MM.1S (cell line): Measurements from ENCODE around the gene BCAR3.

Source experiments
- DNase-seq: peaks from one replicate; pipeline ENCODE4 v3.0.0-alpha.2; 2015
- H2AFZ ChIP-seq: fragments of 300-600 bp; sonication (generic); 2 replicates; pipeline ENCODE4 v1.6.0; 2016; ENCODE audit warnings: antibody characterized with exemption, low read length
- H3F3A ChIP-seq: fragments of 300-600 bp; sonication (generic); 2 replicates; pipeline ENCODE4 v1.6.1; 2016; ENCODE audit warnings: mild to moderate bottlenecking, antibody characterized with exemption, low read length, moderate library complexity, mixed read lengths; ENCODE audit not compliant: insufficient read depth
- H3K27ac ChIP-seq: fragments of 300-600 bp; sonication (generic); 2 replicates; pipeline ENCODE4 v1.5.1; 2016; ENCODE audit warnings: mild to moderate bottlenecking, low read length
- H3K27me3 ChIP-seq: fragments of 300-600 bp; sonication (generic); replicated peaks from 2 replicates; pipeline ENCODE4 v1.6.0; 2016; ENCODE audit warnings: low read length; ENCODE audit not compliant: insufficient read depth
- H3K36me3 ChIP-seq: fragments of 300-600 bp; sonication (generic); replicated peaks from 2 replicates; pipeline ENCODE4 v1.6.1; 2016; ENCODE audit warnings: mild to moderate bottlenecking, low read length, mixed read lengths; ENCODE audit not compliant: insufficient read depth
- H3K4me1 ChIP-seq: fragments of 300-600 bp; sonication (generic); 2 replicates; pipeline ENCODE4 v1.6.1; 2016; ENCODE audit warnings: low read length, mixed read lengths
- H3K4me2 ChIP-seq: fragments of 300-600 bp; sonication (generic); 2 replicates; pipeline ENCODE4 v1.6.0; 2016; ENCODE audit warnings: low read depth, low read length
- H3K4me3 ChIP-seq: fragments of 300-600 bp; sonication (generic); 2 replicates; pipeline ENCODE4 v1.5.1; 2016; ENCODE audit warnings: low read length, mixed read lengths
- H3K79me2 ChIP-seq: fragments of 300-600 bp; sonication (generic); 2 replicates; pipeline ENCODE4 v1.6.1; 2016; ENCODE audit warnings: mixed run types, low read length, mixed read lengths
- H3K9ac ChIP-seq: fragments of 300-600 bp; sonication (generic); 2 replicates; pipeline ENCODE4 v1.6.1; 2016; ENCODE audit warnings: low read length, mixed read lengths
- H3K9me2 ChIP-seq: fragments of 300-600 bp; sonication (generic); replicated peaks from 2 replicates; pipeline ENCODE4 v1.6.1; 2016; ENCODE audit warnings: mild to moderate bottlenecking, low read length, mixed read lengths; ENCODE audit not compliant: insufficient read depth
- H3K9me3 ChIP-seq: fragments of 300-600 bp; sonication (generic); replicated peaks from 2 replicates; pipeline ENCODE4 v1.6.1; 2016; ENCODE audit warnings: mild to moderate bottlenecking, low read length, mixed read lengths; ENCODE audit not compliant: insufficient read depth
- H4K20me1 ChIP-seq: fragments of 300-600 bp; sonication (generic); 2 replicates; pipeline ENCODE4 v1.6.1; 2016; ENCODE audit warnings: mild to moderate bottlenecking, low read length, moderate library complexity, mixed read lengths; ENCODE audit not compliant: insufficient read depth
- EZH2 ChIP-seq: fragments of 300-600 bp; sonication (generic); optimal IDR thresholded peaks from 2 replicates; pipeline ENCODE3; 2017; ENCODE audit warnings: low read depth, mild to moderate bottlenecking, antibody characterized with exemption, low read length, mixed read lengths
- EZH2phosphoT487 ChIP-seq: fragments of 300-600 bp; sonication (generic); IDR thresholded peaks from 2 replicates; pipeline ENCODE4 v1.6.1; 2018; ENCODE audit warnings: antibody characterized with exemption, low read length
- TF ChIP-seq, protein P1 (sequence below): fragments of 300-600 bp; sonication (generic); IDR thresholded peaks from 2 replicates; pipeline ENCODE4 v1.5.1; 2016; ENCODE audit warnings: antibody characterized with exemption, low read length, mixed read lengths

The BCAR3 gene

DNA sequence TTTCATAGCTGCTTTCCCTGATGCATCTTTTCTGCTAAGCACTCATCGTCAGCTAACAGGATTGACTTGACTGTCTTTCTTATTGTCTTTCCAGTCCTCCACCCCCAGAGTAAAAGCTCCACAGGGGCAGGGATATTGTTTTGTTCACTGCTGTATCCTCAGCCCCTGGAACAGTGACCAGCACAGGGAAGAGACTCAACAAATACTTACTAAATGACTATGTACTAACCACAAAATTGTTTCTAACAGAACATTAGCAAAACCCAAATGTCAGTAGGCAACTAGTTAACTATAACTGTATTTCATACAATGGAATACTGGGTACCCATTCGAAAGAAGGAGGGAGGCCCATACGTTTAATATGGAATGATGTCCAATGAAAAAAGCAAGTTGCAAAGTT, 53.0 kb downstream of the BCAR3 start:
- TF ChIP-seq, protein P1, sequence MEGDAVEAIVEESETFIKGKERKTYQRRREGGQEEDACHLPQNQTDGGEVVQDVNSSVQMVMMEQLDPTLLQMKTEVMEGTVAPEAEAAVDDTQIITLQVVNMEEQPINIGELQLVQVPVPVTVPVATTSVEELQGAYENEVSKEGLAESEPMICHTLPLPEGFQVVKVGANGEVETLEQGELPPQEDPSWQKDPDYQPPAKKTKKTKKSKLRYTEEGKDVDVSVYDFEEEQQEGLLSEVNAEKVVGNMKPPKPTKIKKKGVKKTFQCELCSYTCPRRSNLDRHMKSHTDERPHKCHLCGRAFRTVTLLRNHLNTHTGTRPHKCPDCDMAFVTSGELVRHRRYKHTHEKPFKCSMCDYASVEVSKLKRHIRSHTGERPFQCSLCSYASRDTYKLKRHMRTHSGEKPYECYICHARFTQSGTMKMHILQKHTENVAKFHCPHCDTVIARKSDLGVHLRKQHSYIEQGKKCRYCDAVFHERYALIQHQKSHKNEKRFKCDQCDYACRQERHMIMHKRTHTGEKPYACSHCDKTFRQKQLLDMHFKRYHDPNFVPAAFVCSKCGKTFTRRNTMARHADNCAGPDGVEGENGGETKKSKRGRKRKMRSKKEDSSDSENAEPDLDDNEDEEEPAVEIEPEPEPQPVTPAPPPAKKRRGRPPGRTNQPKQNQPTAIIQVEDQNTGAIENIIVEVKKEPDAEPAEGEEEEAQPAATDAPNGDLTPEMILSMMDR: no peak
- TF ChIP-seq EZH2: no peak
- no peak for TF ChIP-seq EZH2phosphoT487
- Histone ChIP-seq H3K4me3 (no peak overlapping the region), H3K9ac (no peak overlapping the region), H3K27ac (no peak overlapping the region), H3K9me3 (no peaks in the 10 kb centered on the region), H3K36me3 (no peaks in the 10 kb centered on the region), H3K9me2 (no peaks in the 10 kb centered on the region), H2AFZ (no peak overlapping the region), H3K79me2 (no peaks in the 10 kb centered on the region), H4K20me1 (no peaks in the 10 kb centered on the region), H3K4me1 (no peaks in the 10 kb centered on the region), H3K4me2 (no peak overlapping the region), H3K27me3 (no peaks in the 10 kb centered on the region), H3F3A (no peaks in the 10 kb centered on the region)
- no peak for DNase-seq

DNA sequence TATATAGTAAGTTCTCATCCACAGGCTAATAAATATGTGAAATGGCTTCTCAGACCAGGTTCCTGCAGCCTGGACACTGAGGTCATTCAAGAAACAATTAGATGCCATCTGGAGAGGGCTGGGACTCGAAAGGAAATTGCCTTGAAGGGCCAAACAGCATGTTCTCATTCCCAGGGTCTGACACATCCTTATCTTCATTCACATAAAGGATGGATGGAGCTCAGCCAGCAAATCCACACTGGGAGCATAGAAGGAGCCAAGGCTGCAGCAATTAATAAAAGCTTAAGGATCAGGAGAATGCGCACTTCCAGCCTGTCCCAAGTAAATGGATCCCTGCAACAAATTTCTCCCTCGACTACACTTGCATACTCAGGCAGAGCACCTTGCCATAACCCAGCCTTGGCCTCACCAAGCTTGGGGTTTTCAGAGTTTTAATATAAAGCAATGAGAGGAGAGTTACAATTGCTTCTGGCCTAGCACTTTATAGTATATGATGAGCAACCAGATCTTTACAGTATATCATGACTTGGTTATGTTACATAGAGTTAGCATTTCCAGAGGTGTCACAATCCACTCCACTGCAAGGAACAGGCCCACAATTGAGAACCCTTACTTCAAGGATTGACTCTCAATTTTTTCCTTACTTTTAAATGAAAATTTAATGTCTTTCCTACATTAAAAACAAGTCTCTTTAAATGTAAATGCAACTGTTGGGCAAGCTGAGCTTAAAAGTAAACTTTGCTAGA, 55.9 kb downstream of the BCAR3 start:
- Histone ChIP-seq H3F3A (no peaks in the 10 kb centered on the region), H3K36me3 (no peaks in the 10 kb centered on the region), H3K4me3 (no peak overlapping the region), H3K27me3 (no peaks in the 10 kb centered on the region), H3K79me2 (no peaks in the 10 kb centered on the region), H2AFZ (no peak overlapping the region), H3K9me3 (no peaks in the 10 kb centered on the region), H3K9me2 (no peaks in the 10 kb centered on the region), H3K4me2 (no peak overlapping the region), H3K4me1 (no peaks in the 10 kb centered on the region), H3K27ac (no peak overlapping the region), H3K9ac (no peak overlapping the region), H4K20me1 (no peaks in the 10 kb centered on the region)
- DNase-seq: no peak
- TF ChIP-seq EZH2phosphoT487 (no peak), EZH2 (no peak)
- TF ChIP-seq, protein P1: no peak

DNA sequence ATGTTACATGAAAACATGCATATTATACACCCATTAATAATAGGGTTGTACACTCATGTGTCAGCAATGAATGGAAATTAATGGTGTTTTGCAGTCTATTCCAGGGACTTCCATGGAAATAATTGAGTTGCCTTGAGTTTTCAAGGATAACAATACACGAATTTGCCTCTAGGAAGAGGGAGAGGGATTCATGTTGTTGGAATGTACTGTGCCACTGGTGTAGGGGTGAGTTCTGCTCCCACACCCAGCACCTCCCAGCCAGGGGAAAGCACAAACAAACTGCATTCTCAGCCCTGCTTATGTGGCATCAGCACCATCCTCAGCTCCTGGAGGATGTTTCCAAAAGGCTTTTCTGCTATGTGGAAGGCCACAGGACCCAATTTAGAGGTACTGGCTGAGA, 57.8 kb downstream of the BCAR3 start:
- Histone ChIP-seq H3K4me2 (no peak overlapping the region), H3K4me3 (no peak overlapping the region), H3K27ac (no peak overlapping the region), H3K79me2 (no peaks in the 10 kb centered on the region), H3K4me1 (no peaks in the 10 kb centered on the region), H3F3A (no peaks in the 10 kb centered on the region), H2AFZ (no peak overlapping the region), H3K9me2 (no peaks in the 10 kb centered on the region), H3K9me3 (no peaks in the 10 kb centered on the region), H3K36me3 (no peaks in the 10 kb centered on the region), H3K9ac (no peak overlapping the region), H3K27me3 (no peaks in the 10 kb centered on the region), H4K20me1 (no peaks in the 10 kb centered on the region)
- TF ChIP-seq, protein P1: no peak
- TF ChIP-seq EZH2 (no peak), EZH2phosphoT487 (no peak)
- DNase-seq: no peak
